Neural crest cell (in vitro differentiated cells): ENCODE measurements around the gene BTBD9. TPM values are rescaled to one million over a fixed set of nuclear protein-coding genes. Genes with fewer than 3 reads are reported as not detected.

ENCODE experiments used
- DNase-seq: peaks from one replicate; pipeline ENCODE4 v3.0.0; 2021; ENCODE audit warnings: low read depth, mixed read lengths, low spot score
- H3K27ac Mint-ChIP-seq: one replicate; pipeline ENCODE4 v1.8.0; 2021; ENCODE audit warnings: mild to moderate bottlenecking, mixed read lengths; ENCODE audit not compliant: unreplicated experiment
- H3K27me3 Mint-ChIP-seq: 2 replicates; pipeline ENCODE4 v1.8.0; 2021; ENCODE audit warnings: low read depth, mild to moderate bottlenecking, mixed read lengths
- H3K36me3 Mint-ChIP-seq: 2 replicates; pipeline ENCODE4 v1.8.0; 2021; ENCODE audit warnings: low read depth, mild to moderate bottlenecking, mixed read lengths
- H3K4me1 Mint-ChIP-seq: 2 replicates; pipeline ENCODE4 v1.8.0; 2021; ENCODE audit warnings: mixed read lengths
- H3K4me3 Mint-ChIP-seq: one replicate; pipeline ENCODE4 v1.8.0; 2021; ENCODE audit warnings: mild to moderate bottlenecking, mixed read lengths
- H3K9me3 Mint-ChIP-seq: 2 replicates; pipeline ENCODE4 v1.8.0; 2021; ENCODE audit warnings: mixed read lengths
- total RNA-seq: library from RNA; stranded (reverse); gene quantifications from 2 replicates; pipeline ENCODE4 v1.2.1, GENCODE V29; 2021
- TF ChIP-seq, protein P1 (sequence below): fragments of 200-600 bp; sonication (generic); conservative IDR thresholded peaks from 2 replicates; pipeline ENCODE4 v1.5.0; 2021; ENCODE audit warnings: antibody characterized with exemption, mild to moderate bottlenecking

BTBD9 gene
- total RNA-seq, 1 donor from 2014 or later, result 18.0 TPM

DNA sequence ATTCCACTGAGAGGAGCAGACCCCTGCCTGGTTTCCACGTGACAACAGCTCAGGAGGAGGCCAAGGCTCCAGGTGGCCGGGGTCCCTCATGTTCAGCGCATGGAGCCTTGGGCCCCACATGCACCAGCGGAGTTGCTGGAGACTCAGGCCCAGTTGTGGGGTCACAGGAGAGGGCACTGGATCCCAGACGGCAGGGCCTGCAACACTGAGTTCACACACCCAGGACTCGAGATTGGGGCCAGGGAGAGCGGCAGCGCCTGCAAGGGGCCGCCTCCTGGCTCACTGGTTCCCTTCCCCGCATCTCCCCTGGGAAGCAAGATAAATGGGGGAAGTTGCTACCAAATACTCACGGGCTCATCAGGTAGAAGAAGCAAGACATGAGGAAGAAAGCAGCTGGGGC, 472.1 kb downstream of the BTBD9 start:
- Mint-ChIP-seq H3K4me3 (no peak overlapping the region), H3K27ac (no peak overlapping the region), H3K4me1 (peaks cover 20% of the 10 kb centered on the region), H3K27me3 (no peaks in the 10 kb centered on the region), H3K9me3 (no peaks in the 10 kb centered on the region), H3K36me3 (no peaks in the 10 kb centered on the region)
- TF ChIP-seq, protein P1, sequence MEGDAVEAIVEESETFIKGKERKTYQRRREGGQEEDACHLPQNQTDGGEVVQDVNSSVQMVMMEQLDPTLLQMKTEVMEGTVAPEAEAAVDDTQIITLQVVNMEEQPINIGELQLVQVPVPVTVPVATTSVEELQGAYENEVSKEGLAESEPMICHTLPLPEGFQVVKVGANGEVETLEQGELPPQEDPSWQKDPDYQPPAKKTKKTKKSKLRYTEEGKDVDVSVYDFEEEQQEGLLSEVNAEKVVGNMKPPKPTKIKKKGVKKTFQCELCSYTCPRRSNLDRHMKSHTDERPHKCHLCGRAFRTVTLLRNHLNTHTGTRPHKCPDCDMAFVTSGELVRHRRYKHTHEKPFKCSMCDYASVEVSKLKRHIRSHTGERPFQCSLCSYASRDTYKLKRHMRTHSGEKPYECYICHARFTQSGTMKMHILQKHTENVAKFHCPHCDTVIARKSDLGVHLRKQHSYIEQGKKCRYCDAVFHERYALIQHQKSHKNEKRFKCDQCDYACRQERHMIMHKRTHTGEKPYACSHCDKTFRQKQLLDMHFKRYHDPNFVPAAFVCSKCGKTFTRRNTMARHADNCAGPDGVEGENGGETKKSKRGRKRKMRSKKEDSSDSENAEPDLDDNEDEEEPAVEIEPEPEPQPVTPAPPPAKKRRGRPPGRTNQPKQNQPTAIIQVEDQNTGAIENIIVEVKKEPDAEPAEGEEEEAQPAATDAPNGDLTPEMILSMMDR, result no peak
- DNase-seq, result no peak

DNA sequence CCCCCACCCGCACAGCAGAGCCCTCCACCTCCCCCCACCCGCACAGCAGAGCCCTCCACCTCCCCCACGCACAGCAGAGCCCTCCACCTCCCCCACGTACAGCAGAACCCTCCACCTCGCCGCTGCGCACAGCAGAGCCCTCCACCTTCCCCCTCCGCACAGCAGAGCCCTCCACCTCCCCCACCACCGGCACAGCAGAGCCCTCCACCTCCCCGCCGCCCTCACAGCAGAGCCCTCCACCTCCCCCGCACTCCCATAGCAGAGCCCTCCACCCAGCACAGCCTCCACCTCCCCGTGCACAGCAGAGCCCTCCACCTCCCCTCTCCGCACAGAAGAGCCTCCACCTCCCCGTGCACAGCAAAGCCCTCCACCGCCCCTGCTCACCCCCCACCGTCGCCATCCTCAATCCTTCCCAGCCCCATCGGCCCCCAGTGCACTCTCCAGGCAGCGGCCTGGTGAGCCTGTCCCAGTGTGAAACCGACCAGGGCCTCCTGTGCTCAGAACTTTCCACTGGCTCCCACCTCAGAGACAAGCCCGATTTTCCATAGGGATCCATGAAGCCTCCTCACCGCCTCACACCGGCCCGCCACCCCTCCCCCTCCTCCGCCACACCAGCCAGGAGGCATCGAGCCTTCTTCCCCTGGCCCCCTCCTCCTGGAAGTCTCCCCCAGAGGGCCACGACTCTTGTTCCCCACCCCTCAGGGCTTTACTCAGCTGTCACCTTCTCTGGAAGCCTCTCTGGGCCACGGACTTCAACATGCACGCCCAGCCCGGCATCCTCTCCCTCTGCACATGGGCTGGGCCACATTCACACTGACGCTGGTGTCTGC, 473.1 kb downstream of the BTBD9 start:
- TF ChIP-seq, protein P1, result no peak
- H3K27ac Mint-ChIP-seq, result no peak overlapping the region
- DNase-seq, result no peak
- no peaks in the 10 kb centered on the region for H3K36me3 Mint-ChIP-seq
- H3K4me3 Mint-ChIP-seq, result peak overlapping the region; percentile 31
- H3K9me3 Mint-ChIP-seq, result no peaks in the 10 kb centered on the region
- H3K4me1 Mint-ChIP-seq, result peaks cover 20% of the 10 kb centered on the region
- H3K27me3 Mint-ChIP-seq, result no peaks in the 10 kb centered on the region

DNA sequence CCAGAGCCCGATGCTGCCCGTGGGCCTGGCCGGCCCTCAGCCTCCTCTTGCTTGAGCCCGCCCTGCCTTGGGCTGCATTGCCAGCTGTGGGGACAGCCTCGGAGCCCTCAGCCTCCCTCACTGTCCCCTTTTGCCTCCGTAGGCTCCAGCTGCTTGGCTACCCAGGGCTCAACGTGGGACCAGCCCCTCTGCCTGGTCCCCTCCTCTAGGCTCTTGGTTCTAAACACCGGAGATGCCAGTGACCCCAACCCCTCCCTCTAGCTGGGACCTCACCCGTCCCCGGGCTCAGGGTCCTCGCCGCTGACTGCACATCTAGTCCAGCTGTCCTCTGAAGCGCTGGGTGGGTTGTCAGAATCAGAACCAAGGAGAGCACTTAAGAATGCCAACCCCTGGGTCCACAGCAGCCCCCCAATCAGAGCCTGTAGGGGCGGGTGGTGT, 475.0 kb downstream of the BTBD9 start:
- H3K36me3 Mint-ChIP-seq, result peaks cover 14% of the 10 kb centered on the region
- TF ChIP-seq, protein P1, result no peak
- peaks cover 3% of the 10 kb centered on the region for H3K9me3 Mint-ChIP-seq
- H3K27ac Mint-ChIP-seq, result no peak overlapping the region
- H3K27me3 Mint-ChIP-seq, result no peaks in the 10 kb centered on the region
- H3K4me1 Mint-ChIP-seq, result peaks cover 5% of the 10 kb centered on the region
- H3K4me3 Mint-ChIP-seq, result no peak overlapping the region
- DNase-seq, result no peak

DNA sequence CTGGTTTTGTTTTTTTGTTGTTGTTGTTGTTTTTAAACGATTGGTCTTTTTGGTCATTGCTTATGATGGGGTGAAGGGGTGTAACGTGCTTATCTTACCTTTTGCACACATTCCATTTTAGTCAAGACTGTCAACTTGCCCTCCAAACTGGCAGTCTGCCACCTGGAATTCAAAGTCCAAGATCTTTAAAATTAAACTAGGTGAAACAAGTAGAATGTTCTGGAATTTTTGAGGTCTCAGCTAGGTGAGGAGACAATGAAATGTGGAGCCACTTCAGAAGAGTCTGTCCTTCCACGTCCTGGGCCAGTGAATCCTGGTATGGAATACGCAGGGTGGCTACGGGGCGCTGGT, 475.6 kb downstream of the BTBD9 start:
- TF ChIP-seq, protein P1, result no peak
- H3K4me1 Mint-ChIP-seq, result peaks cover 4% of the 10 kb centered on the region
- no peak for DNase-seq
- H3K4me3 Mint-ChIP-seq, result no peak overlapping the region
- peak overlapping the region; percentile 22 for H3K27ac Mint-ChIP-seq
- no peaks in the 10 kb centered on the region for H3K27me3 Mint-ChIP-seq
- H3K36me3 Mint-ChIP-seq, result peaks cover 20% of the 10 kb centered on the region
- peaks cover 4% of the 10 kb centered on the region for H3K9me3 Mint-ChIP-seq

DNA sequence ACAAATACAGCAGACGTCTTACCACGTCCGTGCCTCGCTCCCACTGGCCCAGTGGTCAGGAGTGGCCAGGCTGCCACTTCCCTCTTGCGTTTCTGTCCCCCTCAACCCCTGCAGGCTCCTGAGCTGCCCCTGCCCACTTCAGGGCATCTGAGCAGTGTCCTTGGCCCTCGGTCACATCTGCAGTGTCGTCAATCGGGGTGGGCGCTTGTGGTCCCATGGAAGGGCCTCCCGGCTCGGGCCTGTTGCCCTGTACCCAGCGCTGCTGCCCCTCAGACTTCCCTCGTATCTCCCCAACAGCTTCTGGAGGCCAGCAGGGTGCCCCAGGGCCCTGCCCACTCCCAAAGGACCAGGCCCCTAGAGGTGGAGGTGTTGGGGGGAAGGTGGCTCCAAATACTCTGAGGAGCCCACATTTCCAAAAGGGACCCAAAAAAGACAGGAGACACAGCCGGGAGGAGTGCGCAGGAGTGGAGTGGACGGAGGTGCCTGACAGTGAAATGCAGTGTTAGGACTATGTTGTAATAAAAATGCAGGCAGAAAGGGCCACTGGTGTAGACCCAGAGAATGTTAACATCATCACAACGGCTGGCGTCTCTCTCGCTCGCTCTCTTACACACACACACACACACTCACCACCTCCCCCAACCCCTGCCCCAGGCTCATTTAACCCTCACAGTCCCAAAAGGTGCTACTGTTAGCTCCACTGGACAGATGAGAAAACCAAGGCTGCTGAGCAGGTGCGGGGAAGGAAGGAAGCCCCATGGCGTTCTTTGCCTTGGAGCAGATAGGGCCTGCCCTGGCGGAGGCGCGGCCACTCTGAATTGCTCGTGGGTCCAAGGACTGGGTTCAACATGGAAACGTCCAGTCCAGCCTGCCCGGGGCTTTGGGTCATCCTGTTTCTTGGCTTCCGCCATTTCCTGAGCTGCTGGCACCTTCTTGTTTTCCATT, 476.3 kb downstream of the BTBD9 start:
- TF ChIP-seq, protein P1, result no peak
- Mint-ChIP-seq H3K9me3 (peaks cover 9% of the 10 kb centered on the region), H3K4me1 (peaks cover 4% of the 10 kb centered on the region), H3K36me3 (peaks cover 25% of the 10 kb centered on the region), H3K27ac (peak overlapping the region; percentile 22), H3K27me3 (no peaks in the 10 kb centered on the region), H3K4me3 (no peak overlapping the region)
- no peak for DNase-seq
